Epithelial cell of proximal tubule (primary cell): ENCODE data around the gene TRAF1. TPM values are rescaled to one million over a fixed set of nuclear protein-coding genes. Genes with fewer than 3 reads are reported as not detected.

Experiments used
- DNase-seq: peaks from one replicate; pipeline ENCODE4 v3.0.0-alpha.2; 2011; ENCODE audit warnings: low read depth
- H3K4me3 ChIP-seq: 2 replicates; pipeline ENCODE4 v1.5.1; 2011; ENCODE audit warnings: low read depth, mild to moderate bottlenecking, low read length
- CTCF ChIP-seq: conservative IDR thresholded peaks from 2 replicates; pipeline ENCODE4 v1.5.1; 2012; ENCODE audit warnings: low read depth, mild to moderate bottlenecking, low read length
- total RNA-seq: library from RNA; depleted of rRNA; stranded (reverse); fragments of >200 nt; gene quantifications from 2 replicates; pipeline ENCODE4 v1.2.3, GENCODE V29; 2015

The TRAF1 gene
- total RNA-seq, 1 donor from 2014 or later = 5.9 TPM

GRCh38 chr9:120904061-120904977 is 22.3 kb downstream of the TRAF1 start:
- no peak for DNase-seq
- no peak overlapping the region for H3K4me3 ChIP-seq
- no peak for TF ChIP-seq CTCF

- no peak overlapping the region for H3K4me3 ChIP-seq
- DNase-seq = no peak
- TF ChIP-seq CTCF = no peak
Measured at GRCh38 chr9:120902569-120903535, 23.7 kb downstream of the TRAF1 start.

GRCh38 chr9:120901755-120902568 is 24.6 kb downstream of the TRAF1 start:
- TF ChIP-seq CTCF = no peak
- no peak for DNase-seq
- H3K4me3 ChIP-seq = no peak overlapping the region

GRCh38 chr9:120900824-120901223 is 25.8 kb downstream of the TRAF1 start:
- no peak overlapping the region for H3K4me3 ChIP-seq
- DNase-seq = no peak
- TF ChIP-seq CTCF = no peak

GRCh38 chr9:120899490-120900068 is 27.0 kb downstream of the TRAF1 start:
- no peak overlapping the region for H3K4me3 ChIP-seq
- TF ChIP-seq CTCF = no peak
- no peak for DNase-seq

GRCh38 chr9:120898396-120898795 is 28.2 kb downstream of the TRAF1 start:
- no peak for DNase-seq
- no peak overlapping the region for H3K4me3 ChIP-seq
- TF ChIP-seq CTCF = no peak
